GM23338 (cell line): ENCODE results near the gene TAF12. TPM values are rescaled to one million over a fixed set of nuclear protein-coding genes. Genes with fewer than 3 reads are reported as not detected.

Experiments used
- ATAC-seq: fragments of 200-7000 bp; cut with Tn5 transposase; 3 replicates; pipeline ENCODE4 v1.9.1; 2020
- DNase-seq: peaks from one replicate; pipeline ENCODE4 v3.0.0-alpha.2; 2015; ENCODE audit warnings: low spot score
- H2AFZ ChIP-seq: fragments of 200-600 bp; sonication (generic); 2 replicates; pipeline ENCODE4 v1.8.0; 2016; ENCODE audit warnings: antibody characterized with exemption, mild to moderate bottlenecking, moderate library complexity
- H3F3A ChIP-seq: fragments of 200-600 bp; sonication (generic); replicated peaks from 2 replicates; pipeline ENCODE4 v1.8.0; 2017; ENCODE audit warnings: antibody characterized with exemption, mixed run types, low read depth
- H3K27ac ChIP-seq: fragments of 200-600 bp; sonication (generic); 2 replicates; pipeline ENCODE4 v1.6.1; 2016; ENCODE audit warnings: low read depth
- H3K27me3 ChIP-seq: fragments of 200-600 bp; sonication (generic); 2 replicates; pipeline ENCODE4 v1.8.0; 2016; ENCODE audit warnings: mild to moderate bottlenecking, mixed run types, moderate library complexity; ENCODE audit not compliant: insufficient read depth
- H3K36me3 ChIP-seq: fragments of 200-600 bp; sonication (generic); 2 replicates; pipeline ENCODE4 v1.8.0; 2016; ENCODE audit warnings: mild to moderate bottlenecking; ENCODE audit not compliant: insufficient read depth
- H3K4me1 ChIP-seq: fragments of 200-600 bp; sonication (generic); 2 replicates; pipeline ENCODE4 v1.8.0; 2016; ENCODE audit warnings: mild to moderate bottlenecking, moderate library complexity; ENCODE audit not compliant: insufficient read depth
- H3K4me2 ChIP-seq: fragments of 200-600 bp; sonication (generic); 2 replicates; pipeline ENCODE4 v1.7.1; 2017; ENCODE audit warnings: mixed run types
- H3K4me3 ChIP-seq: fragments of 200-600 bp; sonication (generic); 2 replicates; pipeline ENCODE4 v1.6.1; 2016; ENCODE audit warnings: mixed run types
- H3K79me2 ChIP-seq: fragments of 200-600 bp; sonication (generic); replicated peaks from 2 replicates; pipeline ENCODE4 v1.8.0; 2017; ENCODE audit warnings: mild to moderate bottlenecking; ENCODE audit not compliant: insufficient read depth
- H3K9me2 ChIP-seq: fragments of 200-600 bp; sonication (generic); 2 replicates; pipeline ENCODE4 v1.8.0; 2017; ENCODE audit not compliant: insufficient read depth
- H4K20me1 ChIP-seq: fragments of 200-600 bp; sonication (generic); replicated peaks from 2 replicates; pipeline ENCODE4 v1.8.0; 2017; ENCODE audit warnings: mild to moderate bottlenecking; ENCODE audit not compliant: insufficient read depth
- H3K27ac Mint-ChIP-seq: 2 replicates; pipeline ENCODE4 v1.8.0; 2020; ENCODE audit warnings: inconsistent platforms, mild to moderate bottlenecking, moderate library complexity, mixed read lengths
- H3K27me3 Mint-ChIP-seq: 3 replicates; pipeline ENCODE4 v1.8.0; 2022; ENCODE audit warnings: low read depth, mild to moderate bottlenecking, moderate library complexity, mixed read lengths, inconsistent platforms; ENCODE audit not compliant: insufficient read depth, poor library complexity
- H3K36me3 Mint-ChIP-seq: 3 replicates; pipeline ENCODE4 v1.8.0; 2021; ENCODE audit warnings: low read depth, mild to moderate bottlenecking, inconsistent platforms, moderate library complexity, mixed read lengths
- H3K4me1 Mint-ChIP-seq: 3 replicates; pipeline ENCODE4 v1.8.0; 2020; ENCODE audit warnings: mild to moderate bottlenecking, inconsistent platforms, mixed read lengths
- H3K4me3 Mint-ChIP-seq: 3 replicates; pipeline ENCODE4 v1.8.0; 2021; ENCODE audit warnings: moderate library complexity, mild to moderate bottlenecking, inconsistent platforms, mixed read lengths
- H3K9me3 Mint-ChIP-seq: 3 replicates; pipeline ENCODE4 v1.8.0; 2020; ENCODE audit warnings: moderate library complexity, mild to moderate bottlenecking, inconsistent platforms, mixed read lengths
- CREB1 ChIP-seq: fragments of 250-450 bp; sonication (Bioruptor Pico); IDR thresholded peaks from 2 replicates; pipeline ENCODE4 v1.5.0; 2020; ENCODE audit warnings: low read depth, mild to moderate bottlenecking, moderate library complexity
- EZH2 ChIP-seq: fragments of 200-600 bp; sonication (generic); IDR thresholded peaks from one replicate; pipeline ENCODE4 v1.8.0; 2017; ENCODE audit warnings: antibody characterized with exemption, mild to moderate bottlenecking, low read depth; ENCODE audit not compliant: unreplicated experiment
- EZH2phosphoT487 ChIP-seq: fragments of 200-600 bp; sonication (generic); IDR thresholded peaks from one replicate; pipeline ENCODE4 v1.8.1; 2018; ENCODE audit warnings: antibody characterized with exemption; ENCODE audit not compliant: unreplicated experiment
- JUNB ChIP-seq: IDR thresholded peaks from one replicate; pipeline ENCODE4 v1.6.1; 2016; ENCODE audit warnings: antibody characterized with exemption; ENCODE audit not compliant: unreplicated experiment
- NANOG ChIP-seq: IDR thresholded peaks from 2 replicates; pipeline ENCODE4 v1.6.1; 2016; ENCODE audit warnings: antibody characterized with exemption, borderline replicate concordance
- POLR2AphosphoS5 ChIP-seq: IDR thresholded peaks from 2 replicates; pipeline ENCODE4 v1.6.1; 2016; ENCODE audit warnings: antibody characterized with exemption, low read depth
- REST ChIP-seq: IDR thresholded peaks from one replicate; pipeline ENCODE4 v1.6.1; 2018; ENCODE audit warnings: antibody characterized with exemption; ENCODE audit not compliant: unreplicated experiment
- ZNF331 ChIP-seq: fragments of 250-450 bp; sonication (Bioruptor Pico); IDR thresholded peaks from 2 replicates; pipeline ENCODE4 v1.5.0; 2020; ENCODE audit warnings: low read depth, mild to moderate bottlenecking, moderate library complexity
- polyA plus RNA-seq: library from polyadenylated mRNA; unstranded; fragments of >200 nt; fragmentation: Nextera tagmentation; extraction: Ambion mirVana; gene quantifications from 2 replicates; pipeline ENCODE4 v1.2.1, GENCODE V29; 2016
- total RNA-seq: library from RNA; depleted of rRNA; stranded (reverse); fragments of >200 nt; shearing (Covaris generic); gene quantifications from 2 replicates; pipeline ENCODE4 v1.2.3, GENCODE V29; 2014
- TF ChIP-seq, protein P1 (sequence below), 2 experiments: fragments of 200-600 bp in 1 of 2; sonication (generic) in 1 of 2; conservative IDR thresholded peaks; 2 replicates each; pipeline versions ENCODE4 v1.5.1 to v1.6.1; 2016 to 2017; ENCODE audit warnings: antibody characterized with exemption in 2 of 2, low read depth in 2 of 2, mild to moderate bottlenecking in 2 of 2, moderate library complexity in 1 of 2
- TF ChIP-seq, protein P2 (sequence below): IDR thresholded peaks from 2 replicates; pipeline ENCODE4 v1.6.1; 2016; ENCODE audit warnings: antibody characterized with exemption

Gene TAF12
- total and polyA plus RNA-seq, 2 experiments from 2014 or later: 15.2 to 46.8 TPM

DNA sequence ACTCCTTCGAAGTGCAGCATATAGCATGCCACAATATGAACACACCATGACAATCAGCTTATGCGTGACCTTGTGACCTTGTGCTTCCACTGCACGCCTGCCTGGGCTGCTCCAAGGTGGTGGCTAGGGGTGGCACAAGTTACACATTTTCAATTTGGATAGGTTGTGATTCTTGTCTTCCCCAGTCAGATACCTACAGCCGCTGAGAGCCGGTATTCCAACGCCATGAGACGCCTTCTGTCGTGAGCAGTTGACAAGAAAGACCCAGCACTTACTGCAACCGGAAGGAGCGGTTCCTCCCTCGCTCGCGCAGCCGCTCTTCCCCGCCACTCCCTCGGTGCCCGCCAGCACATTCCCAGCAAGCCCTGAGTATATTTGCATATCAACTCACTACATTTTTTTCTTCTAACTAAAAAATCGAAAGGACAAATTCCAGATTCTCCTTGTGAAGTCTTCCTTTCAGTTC, 5.2 kb upstream of the TAF12 start:
- Histone ChIP-seq H3K27ac (peak overlapping the region; percentile 91), H3K27me3 (no peaks in the 10 kb centered on the region), H3K36me3 (no peaks in the 10 kb centered on the region), H3K4me3 (peak overlapping the region; percentile 42), H3K9me2 (no peaks in the 10 kb centered on the region), H3F3A (peaks cover 7% of the 10 kb centered on the region; the same call in 1 of the 2 replicates), H4K20me1 (no peaks in the 10 kb centered on the region), H2AFZ (no peak overlapping the region), H3K4me2 (peak overlapping the region; percentile 69), H3K79me2 (no peaks in the 10 kb centered on the region), H3K4me1 (peaks cover 17% of the 10 kb centered on the region)
- Mint-ChIP-seq H3K9me3 (no peaks in the 10 kb centered on the region), H3K4me3 (peak overlapping the region; percentile 80), H3K27me3 (peaks cover 19% of the 10 kb centered on the region), H3K27ac (peak overlapping the region; percentile 100), H3K36me3 (no peaks in the 10 kb centered on the region; the same call in 2 of the 3 replicates), H3K4me1 (peaks cover 17% of the 10 kb centered on the region)
- DNase-seq (peak; percentile 91), ATAC-seq (peak; percentile 85)
- TF ChIP-seq, protein P1, sequence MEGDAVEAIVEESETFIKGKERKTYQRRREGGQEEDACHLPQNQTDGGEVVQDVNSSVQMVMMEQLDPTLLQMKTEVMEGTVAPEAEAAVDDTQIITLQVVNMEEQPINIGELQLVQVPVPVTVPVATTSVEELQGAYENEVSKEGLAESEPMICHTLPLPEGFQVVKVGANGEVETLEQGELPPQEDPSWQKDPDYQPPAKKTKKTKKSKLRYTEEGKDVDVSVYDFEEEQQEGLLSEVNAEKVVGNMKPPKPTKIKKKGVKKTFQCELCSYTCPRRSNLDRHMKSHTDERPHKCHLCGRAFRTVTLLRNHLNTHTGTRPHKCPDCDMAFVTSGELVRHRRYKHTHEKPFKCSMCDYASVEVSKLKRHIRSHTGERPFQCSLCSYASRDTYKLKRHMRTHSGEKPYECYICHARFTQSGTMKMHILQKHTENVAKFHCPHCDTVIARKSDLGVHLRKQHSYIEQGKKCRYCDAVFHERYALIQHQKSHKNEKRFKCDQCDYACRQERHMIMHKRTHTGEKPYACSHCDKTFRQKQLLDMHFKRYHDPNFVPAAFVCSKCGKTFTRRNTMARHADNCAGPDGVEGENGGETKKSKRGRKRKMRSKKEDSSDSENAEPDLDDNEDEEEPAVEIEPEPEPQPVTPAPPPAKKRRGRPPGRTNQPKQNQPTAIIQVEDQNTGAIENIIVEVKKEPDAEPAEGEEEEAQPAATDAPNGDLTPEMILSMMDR (conservative IDR thresholded peaks at IDR 0.05; ENCODE audit: low read depth in 2 of 2): no peak
- TF ChIP-seq ZNF331 (CRISPR knock-in tag): no peak
- no peak for TF ChIP-seq NANOG
- no peak for TF ChIP-seq REST
- TF ChIP-seq POLR2AphosphoS5: no peak
- no peak for TF ChIP-seq EZH2phosphoT487
- no peak for TF ChIP-seq EZH2
- no peak for TF ChIP-seq JUNB
- TF ChIP-seq, protein P2, sequence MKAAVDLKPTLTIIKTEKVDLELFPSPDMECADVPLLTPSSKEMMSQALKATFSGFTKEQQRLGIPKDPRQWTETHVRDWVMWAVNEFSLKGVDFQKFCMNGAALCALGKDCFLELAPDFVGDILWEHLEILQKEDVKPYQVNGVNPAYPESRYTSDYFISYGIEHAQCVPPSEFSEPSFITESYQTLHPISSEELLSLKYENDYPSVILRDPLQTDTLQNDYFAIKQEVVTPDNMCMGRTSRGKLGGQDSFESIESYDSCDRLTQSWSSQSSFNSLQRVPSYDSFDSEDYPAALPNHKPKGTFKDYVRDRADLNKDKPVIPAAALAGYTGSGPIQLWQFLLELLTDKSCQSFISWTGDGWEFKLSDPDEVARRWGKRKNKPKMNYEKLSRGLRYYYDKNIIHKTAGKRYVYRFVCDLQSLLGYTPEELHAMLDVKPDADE: no peak
- TF ChIP-seq CREB1: no peak
